Ascending aorta (tissue), 2 donors: ENCODE data around the gene KIAA0825. TPM values are rescaled to one million over a fixed set of nuclear protein-coding genes. Genes with fewer than 3 reads are reported as not detected.

Experiments
- DNase-seq, 2 donors: peaks; one replicate each; pipeline ENCODE4 v3.0.0-alpha.2; 2019; ENCODE audit warnings: low spot score in 2 of 2
- H3K27ac ChIP-seq, 2 donors: fragments of 200-600 bp; sonication (generic); one replicate each; pipeline ENCODE4 v1.5.1; 2016 to 2017; ENCODE audit warnings: mild to moderate bottlenecking in 1 of 2
- H3K27me3 ChIP-seq: fragments of 200-600 bp; sonication (generic); one replicate; pipeline ENCODE4 v1.5.1; 2017
- H3K36me3 ChIP-seq, 2 donors: fragments of 200-600 bp; sonication (generic); one replicate each; pipeline ENCODE4 v1.5.1; 2016
- H3K4me1 ChIP-seq, 2 donors: fragments of 200-600 bp; sonication (generic); one replicate each; pipeline ENCODE4 v1.5.1; 2016 to 2017; ENCODE audit warnings: mild to moderate bottlenecking in 1 of 2
- H3K4me3 ChIP-seq, 2 donors: fragments of 200-600 bp; sonication (generic); one replicate each; pipeline ENCODE4 v1.5.1; 2016 to 2017; ENCODE audit warnings: mild to moderate bottlenecking in 1 of 2
- H3K9me3 ChIP-seq, 2 donors: fragments of 200-600 bp; sonication (generic); one replicate each; pipeline ENCODE4 v1.5.1; 2016
- CTCF ChIP-seq, 3 experiments: fragments of 200-600 bp in 2 of 3; fragments of 450-650 bp in 1 of 3; sonication (generic) in 2 of 3; IDR thresholded peaks; one replicate each; pipeline ENCODE4 v1.5.1; 2016 to 2019; ENCODE audit warnings: antibody characterized with exemption in 3 of 3, mild to moderate bottlenecking in 1 of 3, moderate library complexity in 1 of 3
- intact Hi-C: fragments of 100-400 bp; cut with DNase I; formaldehyde crosslinking; loops from one replicate; pipeline ENCODE4 v1.15.1; 2023
- total RNA-seq: library from RNA; depleted of rRNA; stranded (reverse); fragments of >200 nt; gene quantifications from one replicate; pipeline ENCODE4 v1.1.0, GENCODE V29; 2016

Gene KIAA0825
- total RNA-seq, 1 donor from 2014 or later = 2.4 TPM

GRCh38 chr5:94433397-94434163 lies 184.8 kb downstream of the KIAA0825 start:
- no peak for TF ChIP-seq CTCF (IDR thresholded peaks at IDR 0.05)
- H3K27me3 ChIP-seq = no peaks in the 10 kb centered on the region
- no peak overlapping the region for H3K4me3 ChIP-seq
- peaks cover 4 to 7% of the 10 kb centered on the region in 2 donors for H3K9me3 ChIP-seq
- DNase-seq = no peak
- intact Hi-C loops = no loop called here
- H3K36me3 ChIP-seq = no peaks in the 10 kb centered on the region
- no peaks in the 10 kb centered on the region for H3K4me1 ChIP-seq
- no peak overlapping the region for H3K27ac ChIP-seq

GRCh38 chr5:94432499-94432898 lies 185.9 kb downstream of the KIAA0825 start:
- TF ChIP-seq CTCF (IDR thresholded peaks at IDR 0.05) = no peak
- no peak for DNase-seq

GRCh38 chr5:94431696-94432095 lies 186.7 kb downstream of the KIAA0825 start:
- intact Hi-C loops = no loop called here
- TF ChIP-seq CTCF (IDR thresholded peaks at IDR 0.05) = no peak
- Histone ChIP-seq H3K9me3 (peaks cover 4 to 7% of the 10 kb centered on the region in 2 donors), H3K27ac (no peak overlapping the region), H3K4me1 (no peaks in the 10 kb centered on the region), H3K4me3 (no peak overlapping the region), H3K27me3 (no peaks in the 10 kb centered on the region), H3K36me3 (no peaks in the 10 kb centered on the region)
- DNase-seq = no peak

More at GRCh38 chr5:94432499-94432898, 185.9 kb downstream of the KIAA0825 start:
- H3K4me3 ChIP-seq = no peak overlapping the region
- intact Hi-C loops = no loop called here
- no peaks in the 10 kb centered on the region for H3K36me3 ChIP-seq
- no peaks in the 10 kb centered on the region for H3K27me3 ChIP-seq
- peaks cover 4 to 7% of the 10 kb centered on the region in 2 donors for H3K9me3 ChIP-seq
- no peak overlapping the region for H3K27ac ChIP-seq
- no peaks in the 10 kb centered on the region for H3K4me1 ChIP-seq

- intact Hi-C loops = no loop called here
- TF ChIP-seq CTCF (IDR thresholded peaks at IDR 0.05) = no peak
- H3K4me3 ChIP-seq = no peak overlapping the region
- H3K27ac ChIP-seq = no peak overlapping the region
- H3K36me3 ChIP-seq = no peaks in the 10 kb centered on the region
- H3K9me3 ChIP-seq = peaks cover 4 to 7% of the 10 kb centered on the region in 2 donors
- no peak for DNase-seq
- no peaks in the 10 kb centered on the region for H3K27me3 ChIP-seq
- H3K4me1 ChIP-seq = no peaks in the 10 kb centered on the region
Measured at GRCh38 chr5:94429566-94429965, 188.8 kb downstream of the KIAA0825 start.

- Histone ChIP-seq H3K36me3 (no peaks in the 10 kb centered on the region), H3K9me3 (peaks cover 4 to 7% of the 10 kb centered on the region in 2 donors), H3K27me3 (no peaks in the 10 kb centered on the region), H3K4me3 (no peak overlapping the region), H3K4me1 (no peaks in the 10 kb centered on the region), H3K27ac (no peak overlapping the region)
- DNase-seq = no peak
- intact Hi-C loops = no loop called here
- no peak for TF ChIP-seq CTCF (IDR thresholded peaks at IDR 0.05)
Measured at GRCh38 chr5:94425396-94425795, 193.0 kb downstream of the KIAA0825 start.
